ENCODE results near the gene CDH15.
"Not testable (repeated sequence)": the region's sequence is repeated elsewhere in the genome, so short reads cannot be mapped to it uniquely, and the experiment has no call there.

CDH15 gene

GRCh38 chr16:89160977-89161701, 10.4 kb upstream of the CDH15 start:
- no peak overlapping the region for H3K9ac ChIP-seq (ENCODE audit: low read length)
- H3K9me3 ChIP-seq (ENCODE audit: control insufficient read depth, low read depth, low read length): no peaks in the 10 kb centered on the region
- no peak overlapping the region for H3K4me3 ChIP-seq (ENCODE audit: low read length)
- no peaks in the 10 kb centered on the region for H3K36me3 ChIP-seq (ENCODE audit: control insufficient read depth, low read depth, low read length)
- H3K27me3 ChIP-seq (ENCODE audit: control insufficient read depth, insufficient read depth, low read length): no peaks in the 10 kb centered on the region
- no peak overlapping the region for H3K27ac ChIP-seq (ENCODE audit: low read length)
- no peaks in the 10 kb centered on the region for H3K4me1 ChIP-seq (ENCODE audit: control insufficient read depth, low read depth, low read length)

DNA sequence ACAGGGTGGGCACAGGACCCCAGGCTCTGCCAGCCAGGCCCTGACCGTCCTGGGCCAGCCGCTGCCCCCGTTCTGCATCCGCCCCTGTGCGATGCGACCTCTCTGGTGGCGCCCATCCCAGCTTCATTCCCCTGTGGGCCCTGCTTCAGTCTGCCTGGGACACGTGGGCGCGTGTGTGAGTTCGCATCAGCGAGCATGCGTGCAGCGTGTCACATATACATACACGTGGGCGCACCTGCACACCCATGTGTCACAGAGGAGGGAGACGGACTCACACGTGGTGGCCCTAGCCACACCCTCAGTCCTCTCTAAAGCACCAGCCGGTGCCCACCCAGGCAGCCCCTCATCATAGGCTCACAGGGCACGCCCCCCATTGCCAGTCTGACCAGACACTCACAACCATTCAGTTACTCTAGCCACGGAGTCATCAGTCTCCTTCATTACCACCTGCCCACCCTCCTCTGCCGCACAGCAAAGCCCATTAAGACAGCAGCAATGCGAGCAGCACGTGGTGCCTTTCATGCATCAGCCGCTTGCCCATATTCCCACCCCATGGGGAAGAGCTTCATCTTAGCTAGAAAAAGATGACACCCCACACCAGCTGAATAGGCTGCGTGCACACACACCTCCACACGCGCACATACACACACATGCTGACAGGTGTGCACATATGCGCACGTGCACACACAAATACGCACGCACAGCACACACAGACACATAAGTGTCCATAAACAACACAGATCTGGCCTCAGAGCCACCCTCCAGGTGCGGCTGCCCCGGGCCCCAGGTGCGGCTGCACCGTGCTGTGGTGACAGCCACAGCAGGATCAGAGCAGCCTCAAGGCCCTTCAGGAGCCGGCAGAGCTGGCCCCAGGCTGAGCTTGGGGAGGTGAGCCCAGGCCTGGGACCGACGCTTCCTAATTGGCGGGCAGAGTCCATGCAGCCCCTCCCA, 9.5 kb upstream of the CDH15 start:
- peaks cover 2% of the 10 kb centered on the region for H3K4me1 ChIP-seq (ENCODE audit: control insufficient read depth, low read depth, low read length)
- no peaks in the 10 kb centered on the region for H3K36me3 ChIP-seq (ENCODE audit: control insufficient read depth, low read depth, low read length)
- H3K27ac ChIP-seq (ENCODE audit: low read length): no peak overlapping the region
- H3K9me3 ChIP-seq (ENCODE audit: control insufficient read depth, low read depth, low read length): no peaks in the 10 kb centered on the region
- no peak overlapping the region for H3K4me3 ChIP-seq (ENCODE audit: low read length)
- H3K9ac ChIP-seq (ENCODE audit: low read length): no peak overlapping the region
- H3K27me3 ChIP-seq (ENCODE audit: control insufficient read depth, insufficient read depth, low read length): no peaks in the 10 kb centered on the region

DNA sequence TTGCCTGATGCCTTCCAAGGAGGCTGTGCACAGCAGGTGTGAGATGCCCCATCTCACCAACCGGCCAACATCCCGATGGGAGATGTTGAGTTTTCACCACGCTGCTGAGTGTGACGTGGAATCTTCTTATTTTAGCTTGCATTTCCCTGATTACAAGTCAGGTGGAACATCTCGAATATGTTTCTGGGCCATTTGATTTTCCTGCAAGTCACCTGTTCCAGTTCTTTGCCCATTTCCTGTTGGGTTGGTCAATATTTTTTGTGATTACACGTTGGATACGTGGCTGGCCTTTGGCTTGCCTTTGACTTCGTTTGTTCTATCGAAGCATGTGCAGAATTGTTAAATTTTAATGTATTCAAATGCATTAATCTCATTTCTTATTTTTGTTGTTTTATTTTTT, 8.3 kb upstream of the CDH15 start:
- H3K9me3 ChIP-seq (ENCODE audit: control insufficient read depth, low read depth, low read length): no peaks in the 10 kb centered on the region
- H3K27ac ChIP-seq (ENCODE audit: low read length): no peak overlapping the region
- H3K27me3 ChIP-seq (ENCODE audit: control insufficient read depth, insufficient read depth, low read length): no peaks in the 10 kb centered on the region

GRCh38 chr16:89164436-89164835, 7.1 kb upstream of the CDH15 start:
- no peak overlapping the region for H3K27ac ChIP-seq (ENCODE audit: low read length)
- H3K4me3 ChIP-seq (ENCODE audit: low read length): no peak overlapping the region
- no peaks in the 10 kb centered on the region for H3K27me3 ChIP-seq (ENCODE audit: control insufficient read depth, insufficient read depth, low read length)
- peaks cover 4% of the 10 kb centered on the region for H3K4me1 ChIP-seq (ENCODE audit: control insufficient read depth, low read depth, low read length)
- no peak overlapping the region for H3K9ac ChIP-seq (ENCODE audit: low read length)
- no peaks in the 10 kb centered on the region for H3K9me3 ChIP-seq (ENCODE audit: control insufficient read depth, low read depth, low read length)
- H3K36me3 ChIP-seq (ENCODE audit: control insufficient read depth, low read depth, low read length): no peaks in the 10 kb centered on the region

More for the DNA sequence above, 8.3 kb upstream of the CDH15 start:
- H3K36me3 ChIP-seq (ENCODE audit: control insufficient read depth, low read depth, low read length): no peaks in the 10 kb centered on the region
- peaks cover 4% of the 10 kb centered on the region for H3K4me1 ChIP-seq (ENCODE audit: control insufficient read depth, low read depth, low read length)
- no peak overlapping the region for H3K9ac ChIP-seq (ENCODE audit: low read length)
- H3K4me3 ChIP-seq (ENCODE audit: low read length): no peak overlapping the region

GRCh38 chr16:89164847-89165680, 6.5 kb upstream of the CDH15 start:
- Histone ChIP-seq H3K4me1 (ENCODE audit: control insufficient read depth, low read depth, low read length) (peaks cover 4% of the 10 kb centered on the region), H3K4me3 (ENCODE audit: low read length) (no peak overlapping the region), H3K27ac (ENCODE audit: low read length) (no peak overlapping the region), H3K9me3 (ENCODE audit: control insufficient read depth, low read depth, low read length) (no peaks in the 10 kb centered on the region), H3K9ac (ENCODE audit: low read length) (no peak overlapping the region), H3K36me3 (ENCODE audit: control insufficient read depth, low read depth, low read length) (no peaks in the 10 kb centered on the region), H3K27me3 (ENCODE audit: control insufficient read depth, insufficient read depth, low read length) (peaks cover 3% of the 10 kb centered on the region)

- not testable (repeated sequence) for H3K4me1 ChIP-seq (ENCODE audit: control insufficient read depth, low read depth, low read length); H3K4me3 ChIP-seq (ENCODE audit: low read length); H3K9me3 ChIP-seq (ENCODE audit: control insufficient read depth, low read depth, low read length); H3K36me3 ChIP-seq (ENCODE audit: control insufficient read depth, low read depth, low read length); H3K27ac ChIP-seq (ENCODE audit: low read length); H3K9ac ChIP-seq (ENCODE audit: low read length); H3K27me3 ChIP-seq (ENCODE audit: control insufficient read depth, insufficient read depth, low read length)
These were observed 5.9 kb upstream of the CDH15 start for GRCh38 chr16:89165681-89165979.

- no peak overlapping the region for H3K4me3 ChIP-seq (ENCODE audit: low read length)
- peaks cover 16% of the 10 kb centered on the region for H3K27me3 ChIP-seq (ENCODE audit: control insufficient read depth, insufficient read depth, low read length)
- H3K27ac ChIP-seq (ENCODE audit: low read length): no peak overlapping the region
- H3K4me1 ChIP-seq (ENCODE audit: control insufficient read depth, low read depth, low read length): peaks cover 4% of the 10 kb centered on the region
- no peak overlapping the region for H3K9ac ChIP-seq (ENCODE audit: low read length)
- H3K36me3 ChIP-seq (ENCODE audit: control insufficient read depth, low read depth, low read length): no peaks in the 10 kb centered on the region
- no peaks in the 10 kb centered on the region for H3K9me3 ChIP-seq (ENCODE audit: control insufficient read depth, low read depth, low read length)
These were observed 4.7 kb upstream of the CDH15 start for GRCh38 chr16:89166696-89167424.

DNA sequence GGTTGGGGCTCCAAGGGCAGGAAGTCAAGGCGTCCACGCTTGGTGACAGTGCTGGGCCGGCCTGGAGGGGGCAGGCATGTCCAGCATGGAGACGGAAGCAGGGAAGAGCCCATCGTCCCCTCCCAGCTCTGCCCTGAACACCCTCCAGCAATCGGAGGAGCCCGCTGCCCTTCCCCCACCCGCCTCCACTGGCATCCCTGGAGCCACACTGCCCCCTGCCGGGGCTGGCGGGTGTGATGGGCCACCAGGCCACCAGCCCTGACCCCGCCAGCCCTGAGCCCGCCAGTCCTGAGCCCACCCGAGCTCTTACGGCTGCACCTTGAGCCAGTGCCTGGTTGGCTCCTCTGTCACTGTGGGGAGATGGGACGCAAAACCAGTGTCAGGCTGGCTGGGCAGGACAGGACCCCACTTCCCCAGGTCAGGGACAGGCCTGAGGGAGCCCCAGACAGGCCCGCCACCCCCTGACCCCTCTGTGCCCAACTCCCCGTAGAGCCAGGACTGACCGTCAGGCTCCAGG, 4.1 kb upstream of the CDH15 start:
- peaks cover 22% of the 10 kb centered on the region for H3K27me3 ChIP-seq (ENCODE audit: control insufficient read depth, insufficient read depth, low read length)
- H3K36me3 ChIP-seq (ENCODE audit: control insufficient read depth, low read depth, low read length): no peaks in the 10 kb centered on the region
- no peak overlapping the region for H3K9ac ChIP-seq (ENCODE audit: low read length)
- H3K27ac ChIP-seq (ENCODE audit: low read length): no peak overlapping the region
- H3K9me3 ChIP-seq (ENCODE audit: control insufficient read depth, low read depth, low read length): no peaks in the 10 kb centered on the region
- peaks cover 4% of the 10 kb centered on the region for H3K4me1 ChIP-seq (ENCODE audit: control insufficient read depth, low read depth, low read length)
- no peak overlapping the region for H3K4me3 ChIP-seq (ENCODE audit: low read length)

DNA sequence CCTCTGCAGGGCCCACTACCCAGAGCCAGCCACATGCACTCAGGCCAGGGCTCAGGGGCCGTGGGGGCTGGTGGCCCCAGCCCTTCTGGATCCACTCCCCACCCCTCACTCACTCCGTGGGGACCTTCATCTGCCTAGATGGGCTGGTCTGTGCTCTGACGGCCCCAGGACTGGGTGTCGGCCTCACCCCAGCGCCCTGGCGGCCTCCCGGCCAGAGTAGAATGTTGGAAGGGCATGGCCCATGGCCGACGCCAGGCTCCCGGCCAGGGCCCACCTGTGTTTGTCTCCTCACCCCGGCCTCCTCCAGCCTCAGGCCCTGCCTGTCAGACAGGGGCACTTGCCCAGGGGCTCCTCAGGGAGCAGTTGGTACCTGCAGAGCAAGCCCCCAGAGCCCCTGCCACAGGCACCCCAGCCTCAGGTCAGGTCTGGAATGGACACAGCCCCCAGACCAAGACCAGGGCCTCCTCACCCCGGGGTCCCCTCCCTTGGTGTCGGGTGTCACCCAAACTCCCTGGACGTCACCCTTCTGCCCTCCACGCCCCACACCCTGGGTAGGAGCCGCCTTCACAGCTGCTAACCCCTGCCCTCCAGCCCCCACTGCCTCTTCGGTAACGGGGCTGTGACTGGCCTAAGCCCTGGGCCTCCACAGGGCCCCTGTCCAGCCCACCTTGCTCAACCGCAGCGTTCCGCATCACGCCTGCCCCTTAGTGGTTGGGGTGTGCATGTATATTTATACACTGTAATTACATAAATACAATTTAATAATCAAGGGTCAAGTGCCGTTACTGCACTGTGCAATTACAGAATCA, 3.0 kb upstream of the CDH15 start:
- no peaks in the 10 kb centered on the region for H3K9me3 ChIP-seq (ENCODE audit: control insufficient read depth, low read depth, low read length)
- peaks cover 11% of the 10 kb centered on the region for H3K4me1 ChIP-seq (ENCODE audit: control insufficient read depth, low read depth, low read length)
- H3K9ac ChIP-seq (ENCODE audit: low read length): no peak overlapping the region
- no peaks in the 10 kb centered on the region for H3K36me3 ChIP-seq (ENCODE audit: control insufficient read depth, low read depth, low read length)
- H3K27me3 ChIP-seq (ENCODE audit: control insufficient read depth, insufficient read depth, low read length): peaks cover 26% of the 10 kb centered on the region
- no peak overlapping the region for H3K27ac ChIP-seq (ENCODE audit: low read length)
- no peak overlapping the region for H3K4me3 ChIP-seq (ENCODE audit: low read length)

GRCh38 chr16:89169778-89170177, 1.8 kb upstream of the CDH15 start:
- Histone ChIP-seq H3K9ac (ENCODE audit: low read length) (no peak overlapping the region), H3K9me3 (ENCODE audit: control insufficient read depth, low read depth, low read length) (no peaks in the 10 kb centered on the region), H3K27ac (ENCODE audit: low read length) (no peak overlapping the region), H3K36me3 (ENCODE audit: control insufficient read depth, low read depth, low read length) (no peaks in the 10 kb centered on the region), H3K4me3 (ENCODE audit: low read length) (no peak overlapping the region), H3K4me1 (ENCODE audit: control insufficient read depth, low read depth, low read length) (peaks cover 11% of the 10 kb centered on the region), H3K27me3 (ENCODE audit: control insufficient read depth, insufficient read depth, low read length) (peaks cover 26% of the 10 kb centered on the region)

Data from iPS-18a (cell line).